ENCODE measurements around the gene CCL14. TPM values are rescaled to one million over a fixed set of nuclear protein-coding genes. Genes with fewer than 3 reads are reported as not detected.
A peak's percentile ranks its signal among the peaks of the same experiment; 100 is the strongest.

CCL14 gene
- not detected for total RNA-seq
- not detected for polyA plus RNA-seq

GRCh38 chr17:35986643-35987042 is at the start of gene CCL14:
TSS of gene CCL14 (minus strand) at chr17:35986729. CDS start at chr17:35986649, 80 bp downstream.
- Mint-ChIP-seq H3K27ac (peak within 1 kb of the TSS in 3 of 8 donors; percentile 43 to 51 (median 44)), H3K36me3 (peaks cover 0 to 16% (median 0%) of the 10 kb centered on the region in 3 donors), H3K9me3 (peaks cover 5 to 19% (median 6%) of the 10 kb centered on the region in 5 donors), H3K4me3 (no peak within 1 kb of the TSS), H3K27me3 (peaks cover 0 to 3% of the 10 kb centered on the region in 2 donors), H3K4me1 (peaks cover 4 to 14% (median 7%) of the 10 kb centered on the region in 3 donors)
- Histone ChIP-seq H3K4me1 (ENCODE audit: insufficient read depth, low read length) (no peaks in the 10 kb centered on the region), H3K36me3 (ENCODE audit: insufficient read depth, low read length) (no peaks in the 10 kb centered on the region), H3K9me3 (ENCODE audit: low read length) (no peaks in the 10 kb centered on the region), H3K27ac (ENCODE audit: low read depth, low read length) (no peak within 1 kb of the TSS), H3K4me3 (ENCODE audit: low read length) (no peak within 1 kb of the TSS), H3K27me3 (ENCODE audit: insufficient read depth, low read length, poor library complexity, severe bottlenecking) (no peaks in the 10 kb centered on the region)
- ChIA-PET CTCF (no interaction called here), POLR2A (interaction anchor here (0.6 kb wide), 1 partner anchor 206 kb away, joined by 5 read pairs; no protein-coding TSS in a partner anchor)
- no peak for DNase-seq

- POLR2A ChIA-PET = no interaction called here
- Mint-ChIP-seq H3K4me1 (no peaks in the 10 kb centered on the region), H3K4me3 (no peak overlapping the region), H3K9me3 (no peaks in the 10 kb centered on the region), H3K36me3 (no peaks in the 10 kb centered on the region), H3K27me3 (peaks cover 0 to 6% of the 10 kb centered on the region in 2 donors), H3K27ac (no peak overlapping the region)
- Histone ChIP-seq H3K27me3 (ENCODE audit: insufficient read depth, low read length, poor library complexity, severe bottlenecking) (no peaks in the 10 kb centered on the region), H3K4me3 (ENCODE audit: low read length) (no peak overlapping the region), H3K27ac (ENCODE audit: low read depth, low read length) (no peak overlapping the region), H3K36me3 (ENCODE audit: insufficient read depth, low read length) (no peaks in the 10 kb centered on the region), H3K4me1 (ENCODE audit: insufficient read depth, low read length) (no peaks in the 10 kb centered on the region), H3K9me3 (ENCODE audit: low read length) (no peaks in the 10 kb centered on the region)
- CTCF ChIA-PET = no interaction called here
- DNase-seq = no peak
These were observed 49.7 kb upstream of the CCL14 start for GRCh38 chr17:36036235-36036634.

- Histone ChIP-seq H3K4me1 (ENCODE audit: insufficient read depth, low read length) (no peaks in the 10 kb centered on the region), H3K27me3 (ENCODE audit: insufficient read depth, low read length, poor library complexity, severe bottlenecking) (no peaks in the 10 kb centered on the region), H3K9me3 (ENCODE audit: low read length) (no peaks in the 10 kb centered on the region), H3K27ac (ENCODE audit: low read depth, low read length) (no peak overlapping the region), H3K4me3 (ENCODE audit: low read length) (no peak overlapping the region), H3K36me3 (ENCODE audit: insufficient read depth, low read length) (no peaks in the 10 kb centered on the region)
- ChIA-PET CTCF (no interaction called here), POLR2A (no interaction called here)
- no peaks in the 10 kb centered on the region for H3K9me3 Mint-ChIP-seq
- peaks cover 0 to 12% of the 10 kb centered on the region in 2 donors for H3K27me3 Mint-ChIP-seq
- H3K4me1 Mint-ChIP-seq = no peaks in the 10 kb centered on the region
- DNase-seq = no peak
- no peak overlapping the region for H3K27ac Mint-ChIP-seq
- no peaks in the 10 kb centered on the region for H3K36me3 Mint-ChIP-seq
- H3K4me3 Mint-ChIP-seq = no peak overlapping the region
These were observed 47.6 kb upstream of the CCL14 start for GRCh38 chr17:36034127-36034526.

GRCh38 chr17:36030956-36031355 is 44.4 kb upstream of the CCL14 start:
- no peak overlapping the region for H3K27ac ChIP-seq (ENCODE audit: low read depth, low read length)
- H3K4me3 ChIP-seq (ENCODE audit: low read length) = no peak overlapping the region
- Mint-ChIP-seq H3K36me3 (peaks cover 0 to 2% (median 0%) of the 10 kb centered on the region in 3 donors), H3K27me3 (peaks cover 0 to 13% of the 10 kb centered on the region in 2 donors), H3K9me3 (no peaks in the 10 kb centered on the region), H3K4me1 (no peaks in the 10 kb centered on the region), H3K27ac (no peak overlapping the region), H3K4me3 (no peak overlapping the region)
- CTCF ChIA-PET = no interaction called here
- H3K4me1 ChIP-seq (ENCODE audit: insufficient read depth, low read length) = no peaks in the 10 kb centered on the region
- DNase-seq = no peak
- POLR2A ChIA-PET = no interaction called here
- H3K27me3 ChIP-seq (ENCODE audit: insufficient read depth, low read length, poor library complexity, severe bottlenecking) = no peaks in the 10 kb centered on the region
- H3K9me3 ChIP-seq (ENCODE audit: low read length) = no peaks in the 10 kb centered on the region
- H3K36me3 ChIP-seq (ENCODE audit: insufficient read depth, low read length) = no peaks in the 10 kb centered on the region

- peaks cover 12 to 13% of the 10 kb centered on the region in 2 donors for H3K27me3 Mint-ChIP-seq
- Histone ChIP-seq H3K27ac (ENCODE audit: low read depth, low read length) (no peak overlapping the region), H3K9me3 (ENCODE audit: low read length) (no peaks in the 10 kb centered on the region), H3K36me3 (ENCODE audit: insufficient read depth, low read length) (no peaks in the 10 kb centered on the region), H3K4me3 (ENCODE audit: low read length) (no peak overlapping the region), H3K27me3 (ENCODE audit: insufficient read depth, low read length, poor library complexity, severe bottlenecking) (no peaks in the 10 kb centered on the region), H3K4me1 (ENCODE audit: insufficient read depth, low read length) (no peaks in the 10 kb centered on the region)
- H3K9me3 Mint-ChIP-seq = peaks cover 0 to 5% (median 0%) of the 10 kb centered on the region in 5 donors
- peaks cover 0 to 2% (median 0%) of the 10 kb centered on the region in 3 donors for H3K36me3 Mint-ChIP-seq
- no peaks in the 10 kb centered on the region for H3K4me1 Mint-ChIP-seq
- no peak for DNase-seq
- H3K4me3 Mint-ChIP-seq = no peak overlapping the region
- no peak overlapping the region for H3K27ac Mint-ChIP-seq
- ChIA-PET POLR2A (no interaction called here), CTCF (no interaction called here)
These were observed 41.2 kb upstream of the CCL14 start for GRCh38 chr17:36027761-36028160.

- ChIA-PET CTCF (no interaction called here), POLR2A (no interaction called here)
- H3K4me1 ChIP-seq (ENCODE audit: insufficient read depth, low read length) = no peaks in the 10 kb centered on the region
- H3K36me3 Mint-ChIP-seq = peaks cover 0 to 2% (median 0%) of the 10 kb centered on the region in 3 donors
- H3K4me3 Mint-ChIP-seq = no peak overlapping the region
- H3K27ac Mint-ChIP-seq = no peak overlapping the region
- H3K27me3 Mint-ChIP-seq = peaks cover 16 to 35% of the 10 kb centered on the region in 2 donors
- H3K4me3 ChIP-seq (ENCODE audit: low read length) = no peak overlapping the region
- no peak for DNase-seq
- no peaks in the 10 kb centered on the region for H3K36me3 ChIP-seq (ENCODE audit: insufficient read depth, low read length)
- H3K9me3 ChIP-seq (ENCODE audit: low read length) = no peaks in the 10 kb centered on the region
- H3K4me1 Mint-ChIP-seq = no peaks in the 10 kb centered on the region
- H3K27ac ChIP-seq (ENCODE audit: low read depth, low read length) = no peak overlapping the region
- H3K27me3 ChIP-seq (ENCODE audit: insufficient read depth, low read length, poor library complexity, severe bottlenecking) = no peaks in the 10 kb centered on the region
- peaks cover 0 to 5% (median 0%) of the 10 kb centered on the region in 5 donors for H3K9me3 Mint-ChIP-seq
These were observed 37.8 kb upstream of the CCL14 start for GRCh38 chr17:36024106-36024869.

- Histone ChIP-seq H3K4me1 (ENCODE audit: insufficient read depth, low read length) (no peaks in the 10 kb centered on the region), H3K27ac (ENCODE audit: low read depth, low read length) (no peak overlapping the region), H3K36me3 (ENCODE audit: insufficient read depth, low read length) (no peaks in the 10 kb centered on the region), H3K4me3 (ENCODE audit: low read length) (no peak overlapping the region), H3K9me3 (ENCODE audit: low read length) (no peaks in the 10 kb centered on the region), H3K27me3 (ENCODE audit: insufficient read depth, low read length, poor library complexity, severe bottlenecking) (no peaks in the 10 kb centered on the region)
- no peak for DNase-seq
- H3K36me3 Mint-ChIP-seq = no peaks in the 10 kb centered on the region
- H3K4me1 Mint-ChIP-seq = peaks cover 0 to 4% (median 0%) of the 10 kb centered on the region in 3 donors
- CTCF ChIA-PET = no interaction called here
- peaks cover 26 to 34% of the 10 kb centered on the region in 2 donors for H3K27me3 Mint-ChIP-seq
- no peak overlapping the region for H3K27ac Mint-ChIP-seq
- POLR2A ChIA-PET = no interaction called here
- H3K4me3 Mint-ChIP-seq = no peak overlapping the region
- H3K9me3 Mint-ChIP-seq = peaks cover 0 to 5% (median 0%) of the 10 kb centered on the region in 5 donors
These were observed 32.9 kb upstream of the CCL14 start for GRCh38 chr17:36019423-36019822.

- Mint-ChIP-seq H3K27ac (peak within 1 kb of the TSS in 2 of 8 donors; percentile 29 to 45), H3K4me3 (peak within 1 kb of the TSS in 1 of 7 donors; percentile 32), H3K27me3 (peaks cover 23 to 24% of the 10 kb centered on the region in 2 donors), H3K9me3 (no peaks in the 10 kb centered on the region), H3K36me3 (no peaks in the 10 kb centered on the region), H3K4me1 (peaks cover 0 to 4% (median 0%) of the 10 kb centered on the region in 3 donors)
- Histone ChIP-seq H3K27me3 (ENCODE audit: insufficient read depth, low read length, poor library complexity, severe bottlenecking) (no peaks in the 10 kb centered on the region), H3K4me3 (ENCODE audit: low read length) (no peak within 1 kb of the TSS), H3K9me3 (ENCODE audit: low read length) (no peaks in the 10 kb centered on the region), H3K36me3 (ENCODE audit: insufficient read depth, low read length) (no peaks in the 10 kb centered on the region), H3K4me1 (ENCODE audit: insufficient read depth, low read length) (no peaks in the 10 kb centered on the region), H3K27ac (ENCODE audit: low read depth, low read length) (no peak within 1 kb of the TSS)
- CTCF ChIA-PET = no interaction called here
- POLR2A ChIA-PET = no interaction called here
- no peak for DNase-seq
These were observed 31.3 kb upstream of the CCL14 start, which contains the start of gene CCL23 for GRCh38 chr17:36017799-36018198. TSS of gene CCL23 (minus strand) at chr17:36017972. CDS start at chr17:36017897, 75 bp downstream.

All from CD8-positive, alpha-beta memory T cell (primary cell).